OCI-LY7 (cell line): ENCODE results near the gene C16orf54. TPM values are rescaled to one million over a fixed set of nuclear protein-coding genes. Genes with fewer than 3 reads are reported as not detected.

ENCODE experiments used
- BruUV-seq: library from RNA; stranded (reverse); fragments of 400-500 nt; replicated peaks from 2 replicates; lab custom pipeline; 2021; lab: Mats Ljungman, UMichigan
- CTCF ChIA-PET: fragments of 300-600 bp; sonication (Branson Sonifier 250); formaldehyde crosslinking; loops from one replicate; lab custom pipeline; 2022; ENCODE audit warnings: antibody characterized with exemption; ENCODE audit not compliant: unreplicated experiment; lab: Charles Lee
- POLR2A ChIA-PET: fragments of 300-600 bp; sonication (Branson Sonifier 250); formaldehyde crosslinking; loops from one replicate; lab custom pipeline; 2022; ENCODE audit warnings: antibody characterized with exemption; lab: Charles Lee
- DNase-seq: peaks from one replicate; pipeline ENCODE4 v3.0.0-alpha.2; 2015; ENCODE audit warnings: low spot score
- H2AFZ ChIP-seq: fragments of 200-600 bp; sonication (generic), shearing (Covaris generic); 2 replicates; pipeline ENCODE4 v1.6.1; 2014; ENCODE audit warnings: mild to moderate bottlenecking, antibody characterized with exemption, low read length, moderate library complexity
- H3K27ac ChIP-seq: fragments of 200-600 bp; sonication (generic); 2 replicates; pipeline ENCODE4 v1.5.1; 2014; ENCODE audit warnings: mixed run types, low read depth, mild to moderate bottlenecking, moderate library complexity, low read length, inconsistent platforms; ENCODE audit not compliant: poor library complexity, severe bottlenecking
- H3K36me3 ChIP-seq: fragments of 200-600 bp; sonication (generic); 2 replicates; pipeline ENCODE4 v1.6.1; 2014; ENCODE audit warnings: mild to moderate bottlenecking, antibody characterized with exemption, low read length, moderate library complexity, mixed read lengths; ENCODE audit not compliant: insufficient read depth
- H3K4me1 ChIP-seq: fragments of 200-600 bp; sonication (generic); 2 replicates; pipeline ENCODE4 v1.5.1; 2014; ENCODE audit warnings: mild to moderate bottlenecking, low read length; ENCODE audit not compliant: insufficient read depth, poor library complexity, severe bottlenecking
- H3K4me2 ChIP-seq: fragments of 200-600 bp; sonication (generic); 2 replicates; pipeline ENCODE4 v1.6.1; 2014; ENCODE audit warnings: mild to moderate bottlenecking, low read length
- H3K4me3 ChIP-seq: fragments of 200-600 bp; sonication (generic); 2 replicates; pipeline ENCODE4 v1.5.1; 2014; ENCODE audit warnings: mild to moderate bottlenecking, low read depth, low read length; ENCODE audit not compliant: poor library complexity, severe bottlenecking
- H3K79me2 ChIP-seq: fragments of 200-600 bp; sonication (generic); 2 replicates; pipeline ENCODE4 v1.6.1; 2016; ENCODE audit warnings: low read depth, mild to moderate bottlenecking, low read length, moderate library complexity, mixed read lengths; ENCODE audit not compliant: insufficient read depth
- H3K9me2 ChIP-seq: fragments of 200-600 bp; sonication (generic); 2 replicates; pipeline ENCODE4 v1.6.1; 2016; ENCODE audit warnings: mild to moderate bottlenecking, low read length, mixed read lengths; ENCODE audit not compliant: insufficient read depth
- H3K9me3 ChIP-seq: fragments of 200-600 bp; sonication (generic); 2 replicates; pipeline ENCODE4 v1.6.1; 2014; ENCODE audit warnings: mild to moderate bottlenecking, mixed run types, low read length, mixed read lengths
- H4K20me1 ChIP-seq: fragments of 200-600 bp; sonication (generic); 2 replicates; pipeline ENCODE4 v1.6.1; 2014; ENCODE audit warnings: mild to moderate bottlenecking, antibody characterized with exemption, low read length, moderate library complexity, mixed read lengths; ENCODE audit not compliant: insufficient read depth
- CTCF ChIP-seq: fragments of 200-600 bp; sonication (generic); conservative IDR thresholded peaks from 2 replicates; pipeline ENCODE4 v1.5.1; 2014; ENCODE audit warnings: mild to moderate bottlenecking, antibody characterized with exemption, low read length, moderate library complexity, mixed read lengths
- EZH2phosphoT487 ChIP-seq: fragments of 200-600 bp; sonication (generic); IDR thresholded peaks from 2 replicates; pipeline ENCODE4 v1.6.1; 2018; ENCODE audit warnings: low read depth, borderline replicate concordance, mild to moderate bottlenecking, mixed run types, antibody characterized with exemption, low read length, moderate library complexity, mixed read lengths
- intact Hi-C: fragments of 100-400 bp; cut with micrococcal nuclease; formaldehyde crosslinking; loops from one replicate; pipeline ENCODE4 v1.10.0; 2022; ENCODE audit not compliant: unreplicated experiment
- total RNA-seq, 2 experiments: library from RNA; depleted of rRNA in 1 of 2; stranded (reverse); fragments of >200 nt in 1 of 2; shearing (Covaris generic) in 1 of 2; gene quantifications; 2 replicates each; pipeline ENCODE4 v1.2.3, GENCODE V29; 2014 to 2022

Gene C16orf54
- total RNA-seq, 2 experiments from 2014 or later = 0.32 TPM; not detected in 1

- H3K27ac ChIP-seq = no peak overlapping the region
- no peak overlapping the region for H3K4me3 ChIP-seq
- no peak for DNase-seq
These were observed 47.1 kb downstream of the C16orf54 start for GRCh38 chr16:29698484-29699323.

GRCh38 chr16:29698042-29698441 lies 47.7 kb downstream of the C16orf54 start:
- BruUV-seq = TSS peak; percentile 86
- peaks cover 26% of the 10 kb centered on the region for H3K4me1 ChIP-seq
- H3K9me2 ChIP-seq = no peaks in the 10 kb centered on the region
- no peaks in the 10 kb centered on the region for H3K9me3 ChIP-seq
- H3K79me2 ChIP-seq = no peaks in the 10 kb centered on the region
- intact Hi-C loops = no loop called here
- H2AFZ ChIP-seq = no peak overlapping the region
- TF ChIP-seq EZH2phosphoT487 (no peak), CTCF (no peak)
- ChIA-PET CTCF (interaction anchor here (0.6 to 1.3 kb wide), 2 partner anchors 16 to 32 kb away, joined by 3 read pairs; no protein-coding TSS in a partner anchor), POLR2A (interaction anchor here (0.6 kb wide), 1 partner anchor 100 kb away, joined by 4 read pairs; no protein-coding TSS in a partner anchor)
- H4K20me1 ChIP-seq = no peaks in the 10 kb centered on the region
- no peak for DNase-seq
- no peaks in the 10 kb centered on the region for H3K36me3 ChIP-seq
- no peak overlapping the region for H3K27ac ChIP-seq
- no peak overlapping the region for H3K4me2 ChIP-seq
- H3K4me3 ChIP-seq = no peak overlapping the region

More at GRCh38 chr16:29698484-29699323, 47.1 kb downstream of the C16orf54 start:
- no peaks in the 10 kb centered on the region for H3K9me2 ChIP-seq
- no peaks in the 10 kb centered on the region for H3K79me2 ChIP-seq
- no peaks in the 10 kb centered on the region for H4K20me1 ChIP-seq
- no peaks in the 10 kb centered on the region for H3K9me3 ChIP-seq
- intact Hi-C loops = no loop called here
- H2AFZ ChIP-seq = no peak overlapping the region
- peaks cover 26% of the 10 kb centered on the region for H3K4me1 ChIP-seq
- no TSS peak for BruUV-seq
- no peak overlapping the region for H3K4me2 ChIP-seq
- no peaks in the 10 kb centered on the region for H3K36me3 ChIP-seq
- TF ChIP-seq EZH2phosphoT487 (no peak), CTCF (no peak)
- CTCF ChIA-PET = interaction anchor here (0.6 to 1.3 kb wide), 3 partner anchors 8 to 31 kb away, joined by 3 read pairs; no protein-coding TSS in a partner anchor
- POLR2A ChIA-PET = interaction anchor here (0.5 to 1.2 kb wide), 4 partner anchors 22 to 99 kb away, joined by 3 to 4 read pairs (median 4); no protein-coding TSS in a partner anchor
